HCT116 (cell line): ENCODE measurements around the gene CPNE8. TPM values are rescaled to one million over a fixed set of nuclear protein-coding genes. Genes with fewer than 3 reads are reported as not detected.

Experiments used
- ATAC-seq: fragments of 200-7000 bp; cut with Tn5 transposase; 2 replicates; pipeline ENCODE4 v1.9.1; 2020; ENCODE audit warnings: mild to moderate bottlenecking, moderate library complexity
- BruUV-seq: library from RNA; stranded (reverse); fragments of 400-500 nt; replicated peaks from 2 replicates; lab custom pipeline; 2021; lab: Mats Ljungman, UMichigan
- CTCF ChIA-PET: fragments of 300-600 bp; sonication (Branson Sonifier 250); formaldehyde crosslinking; loops from one replicate; lab custom pipeline; 2021; ENCODE audit warnings: antibody characterized with exemption; lab: Charles Lee
- POLR2A ChIA-PET: fragments of 300-600, 350-600 bp; sonication (Branson Sonifier 250); formaldehyde crosslinking; loops from one replicate; lab custom pipeline; 2021; ENCODE audit warnings: antibody characterized with exemption; lab: Charles Lee
- RAD21 ChIA-PET, 2 experiments: fragments of 300-600 bp; sonication (Branson Sonifier 250); formaldehyde crosslinking; loops; one replicate each; lab custom pipeline; 2023; ENCODE audit warnings: low total read pairs in 2 of 2; ENCODE audit not compliant: uncharacterized antibody in 2 of 2, unreplicated experiment in 2 of 2, low non-redundant PET in 1 of 2; lab: Charles Lee
- DNase-seq: peaks from one replicate; pipeline ENCODE4 v3.0.0-alpha.2; 2010; ENCODE audit warnings: low read depth, low spot score
- H2AFZ ChIP-seq: fragments of 200-600 bp; shearing (Covaris generic), sonication (generic); 2 replicates; pipeline ENCODE4 v1.6.1; 2017; ENCODE audit warnings: low read depth, mixed run types, mixed read lengths, antibody characterized with exemption, low read length; ENCODE audit not compliant: poor library complexity, severe bottlenecking
- H3K27ac ChIP-seq: 2 replicates; pipeline ENCODE4 v1.5.1; 2012; ENCODE audit warnings: low read depth, low read length
- H3K27me3 ChIP-seq: fragments of 200-600 bp; sonication (generic); 2 replicates; pipeline ENCODE4 v1.6.1; 2016; ENCODE audit warnings: mixed run types, low read length, mixed read lengths; ENCODE audit not compliant: insufficient read depth
- H3K36me3 ChIP-seq, 2 experiments: fragments of 200-500 bp in 1 of 2; fragments of 200-600 bp in 1 of 2; sonication (Bioruptor generic) in 1 of 2; sonication (generic) in 1 of 2; 2 replicates each; pipeline versions ENCODE4 v1.5.1 to v1.6.1; 2014 to 2016; ENCODE audit warnings: low read length in 2 of 2, inconsistent platforms in 1 of 2, mixed read lengths in 1 of 2, mixed run types in 1 of 2; ENCODE audit not compliant: insufficient read depth in 2 of 2, control insufficient read depth in 1 of 2
- H3K4me1 ChIP-seq, 2 experiments: fragments of 200-600 bp in 1 of 2; sonication (generic) in 1 of 2; 2 replicates each; pipeline versions ENCODE4 v1.5.1 to v1.6.1; 2012 to 2017; ENCODE audit warnings: low read length in 2 of 2, inconsistent platforms in 1 of 2, mild to moderate bottlenecking in 1 of 2, mixed read lengths in 1 of 2, mixed run types in 1 of 2, moderate library complexity in 1 of 2; ENCODE audit not compliant: insufficient read depth in 2 of 2, control insufficient read depth in 1 of 2
- H3K4me2 ChIP-seq: fragments of 200-600 bp; sonication (generic); 2 replicates; pipeline ENCODE4 v1.6.1; 2017; ENCODE audit warnings: mixed run types, low read length, mixed read lengths
- H3K4me3 ChIP-seq, 2 experiments: fragments of 200-600 bp in 1 of 2; sonication (generic) in 1 of 2; replicated peaks in 1 of 2; 2 replicates each; pipeline ENCODE4 v1.5.1; 2011 to 2016; ENCODE audit warnings: low read length in 2 of 2, control low read depth in 1 of 2, low read depth in 1 of 2, mild to moderate bottlenecking in 1 of 2, mixed read lengths in 1 of 2, mixed run types in 1 of 2
- H3K79me2 ChIP-seq: fragments of 200-600 bp; sonication (generic); 2 replicates; pipeline ENCODE4 v1.6.1; 2017; ENCODE audit warnings: mild to moderate bottlenecking, mixed run types, low read length, moderate library complexity, mixed read lengths; ENCODE audit not compliant: insufficient read depth
- H3K9ac ChIP-seq: fragments of 200-600 bp; sonication (generic); 2 replicates; pipeline ENCODE4 v1.6.1; 2016; ENCODE audit warnings: low read length, mixed read lengths
- H3K9me2 ChIP-seq: fragments of 200-600 bp; sonication (generic), shearing (Covaris generic); 2 replicates; pipeline ENCODE4 v1.6.1; 2017; ENCODE audit warnings: mixed run types, mild to moderate bottlenecking, moderate library complexity; ENCODE audit not compliant: insufficient read depth
- H3K9me3 ChIP-seq, 2 experiments: fragments of 200-500 bp in 1 of 2; fragments of 200-600 bp in 1 of 2; sonication (Bioruptor generic) in 1 of 2; sonication (generic) in 1 of 2; 2 replicates each; pipeline ENCODE4 v1.6.1; 2014 to 2017; ENCODE audit warnings: low read length in 2 of 2, mixed read lengths in 2 of 2, inconsistent platforms in 1 of 2, low read depth in 1 of 2, mild to moderate bottlenecking in 1 of 2, mixed run types in 1 of 2, moderate library complexity in 1 of 2; ENCODE audit not compliant: control insufficient read depth in 1 of 2, insufficient read depth in 1 of 2
- H4K20me1 ChIP-seq: fragments of 200-600 bp; sonication (generic), shearing (Covaris generic); 2 replicates; pipeline ENCODE4 v1.6.1; 2017; ENCODE audit warnings: mixed run types, mild to moderate bottlenecking, moderate library complexity; ENCODE audit not compliant: insufficient read depth
- CEBPB ChIP-seq: IDR thresholded peaks from 2 replicates; pipeline ENCODE4 v1.6.1; 2012; ENCODE audit warnings: low read depth
- EZH2 ChIP-seq: fragments of 200-600 bp; sonication (generic); IDR thresholded peaks from 2 replicates; pipeline ENCODE4 v1.6.1; 2017; ENCODE audit warnings: antibody characterized with exemption, mixed run types
- EZH2phosphoT487 ChIP-seq: fragments of 200-600 bp; IDR thresholded peaks from 2 replicates; pipeline ENCODE4 v1.6.1; 2018; ENCODE audit warnings: antibody characterized with exemption, borderline replicate concordance
- FOSL1 ChIP-seq: IDR thresholded peaks from 2 replicates; pipeline ENCODE4 v1.6.1; 2012; ENCODE audit warnings: low read depth
- MAX ChIP-seq: IDR thresholded peaks from 2 replicates; pipeline ENCODE4 v1.6.1; 2012
- POLR2A ChIP-seq: IDR thresholded peaks from 2 replicates; pipeline ENCODE4 v1.7.0; 2011; ENCODE audit warnings: borderline replicate concordance; ENCODE audit not compliant: insufficient read depth, insufficient read length; ENCODE audit errors: extremely low read depth
- POLR2AphosphoS5 ChIP-seq: IDR thresholded peaks from 2 replicates; pipeline ENCODE4 v1.6.1; 2011; ENCODE audit warnings: mild to moderate bottlenecking, low read depth, low read length, moderate library complexity
- RAD21 ChIP-seq: IDR thresholded peaks from 2 replicates; pipeline ENCODE4 v1.6.1; 2012; ENCODE audit warnings: low read depth, mild to moderate bottlenecking
- SP1 ChIP-seq: IDR thresholded peaks from 2 replicates; pipeline ENCODE4 v1.6.1; 2012; ENCODE audit warnings: low read depth
- SRF ChIP-seq: IDR thresholded peaks from 2 replicates; pipeline ENCODE4 v1.6.1; 2012; ENCODE audit warnings: low read depth
- TCF7L2 ChIP-seq: IDR thresholded peaks from 2 replicates; pipeline ENCODE4 v1.7.0; 2011; ENCODE audit warnings: borderline replicate concordance, inconsistent platforms; ENCODE audit not compliant: insufficient read depth, insufficient read length; ENCODE audit errors: extremely low read depth
- YY1 ChIP-seq: IDR thresholded peaks from 2 replicates; pipeline ENCODE4 v1.6.1; 2011; ENCODE audit warnings: low read length, low read depth, moderate library complexity, mild to moderate bottlenecking; ENCODE audit not compliant: insufficient replicate concordance; ENCODE audit errors: extremely low read depth
- ZBTB33 ChIP-seq: IDR thresholded peaks from 2 replicates; pipeline ENCODE4 v1.6.1; 2011; ENCODE audit warnings: mild to moderate bottlenecking, low read length, moderate library complexity; ENCODE audit not compliant: insufficient replicate concordance; ENCODE audit errors: extremely low read depth
- intact Hi-C: fragments of 100-400 bp; cut with micrococcal nuclease; formaldehyde crosslinking; loops from 2 replicates; pipeline ENCODE4 v1.10.0; 2022
- total RNA-seq: library from RNA; stranded (reverse); gene quantifications from one replicate; pipeline ENCODE4 v1.2.1, GENCODE V29; 2021; ENCODE audit not compliant: unreplicated experiment

Gene CPNE8
- total RNA-seq, 1 experiment from 2014 or later, result 14.2 TPM

GRCh38 chr12:38666425-38666824 lies 239.0 kb downstream of the CPNE8 start:
- no peak for ATAC-seq
- no peaks in the 10 kb centered on the region for H3K79me2 ChIP-seq
- H3K4me2 ChIP-seq, result no peak overlapping the region
- TF ChIP-seq ZBTB33 (no peak), SP1 (no peak), YY1 (no peak), CEBPB (no peak)
- TF ChIP-seq, all 23 proteins: peak for 0
- no peaks in the 10 kb centered on the region for H3K9me2 ChIP-seq
- H3K36me3 ChIP-seq, result no peaks in the 10 kb centered on the region; a peak in 2 of 4 replicates
- intact Hi-C loops, result no loop called here
- ChIA-PET POLR2A (no interaction called here), RAD21 (no interaction called here), CTCF (interaction anchor here (1.2 kb wide), 1 partner anchor 122 kb away, joined by 3 read pairs; no protein-coding TSS in a partner anchor)
- no peak overlapping the region for H3K9ac ChIP-seq
- H3K27ac ChIP-seq, result no peak overlapping the region
- no peak overlapping the region for H3K4me3 ChIP-seq
- no peak for DNase-seq
- no peak overlapping the region for H2AFZ ChIP-seq
- no TSS peak for BruUV-seq
- H3K9me3 ChIP-seq, result 0 out of 4 replicates have a peak, but pooled peaks cover 0 to 7% of the 10 kb centered on the region in 2 experiments
- no peaks in the 10 kb centered on the region for H3K4me1 ChIP-seq
- no peaks in the 10 kb centered on the region for H4K20me1 ChIP-seq
- no peaks in the 10 kb centered on the region for H3K27me3 ChIP-seq

- BruUV-seq, result no TSS peak
- intact Hi-C loops, result loop anchor here (5.0 kb wide), 2 partner anchors 243 to 438 kb away; partner anchors contain the start of gene CPNE8
- TF ChIP-seq SRF (no peak), FOSL1 (no peak), MAX (no peak), EZH2 (no peak), RAD21 (peak; percentile 56), POLR2AphosphoS5 (no peak), YY1 (no peak), TCF7L2 (no peak), POLR2A (no peak), CEBPB (no peak), ZBTB33 (no peak), EZH2phosphoT487 (no peak)
Measured at GRCh38 chr12:38664661-38665269, 240.6 kb downstream of the CPNE8 start.

More at GRCh38 chr12:38664661-38665269, 240.6 kb downstream of the CPNE8 start:
- 0 out of 4 replicates have a peak, but pooled peaks cover 0 to 7% of the 10 kb centered on the region in 2 experiments for H3K9me3 ChIP-seq
- H2AFZ ChIP-seq, result no peak overlapping the region
- no peaks in the 10 kb centered on the region for H3K27me3 ChIP-seq
- no peaks in the 10 kb centered on the region for H3K9me2 ChIP-seq
- H3K4me3 ChIP-seq, result no peak overlapping the region
- ChIA-PET POLR2A (no interaction called here), RAD21 (no interaction called here), CTCF (interaction anchor here (0.6 to 1.9 kb wide), 7 partner anchors 9 to 608 kb away, joined by 4 to 8 read pairs (median 7); no protein-coding TSS in a partner anchor)
- ATAC-seq, result peak; percentile 88
- peak; percentile 15 for DNase-seq
- no peaks in the 10 kb centered on the region for H3K4me1 ChIP-seq
- H3K36me3 ChIP-seq, result no peaks in the 10 kb centered on the region; a peak in 2 of 4 replicates
- no peaks in the 10 kb centered on the region for H4K20me1 ChIP-seq
- no peak overlapping the region for H3K27ac ChIP-seq
- no peak overlapping the region for H3K9ac ChIP-seq
- H3K4me2 ChIP-seq, result no peak overlapping the region
- H3K79me2 ChIP-seq, result no peaks in the 10 kb centered on the region
